ENCODE results near the gene ARHGEF26. TPM values are rescaled to one million over a fixed set of nuclear protein-coding genes. Genes with fewer than 3 reads are reported as not detected.

The ARHGEF26 gene
- polyA plus RNA-seq, 3 donors = 13.1 to 16.3 (median 14.0) TPM

Other genes with a start within 250 kb of the ARHGEF26 start
- 10 to 100 TPM; 72.8 to 88.5 (median 81.0) TPM for gene DHX36, start 203.1 kb downstream of the ARHGEF26 start, polyA plus RNA-seq (ENCODE audit: insufficient read length in 3 of 3)